ENCODE results near the gene STAB2. TPM values are rescaled to one million over a fixed set of nuclear protein-coding genes. Genes with fewer than 3 reads are reported as not detected.

The STAB2 gene
- total RNA-seq, 1 donor from 2014 or later = not detected

- Histone ChIP-seq H3K4me1 (no peaks in the 10 kb centered on the region), H3K4me3 (no peak overlapping the region), H3K36me3 (no peaks in the 10 kb centered on the region), H3K27ac (no peak overlapping the region), H3K9me3 (no peaks in the 10 kb centered on the region), H3K27me3 (no peaks in the 10 kb centered on the region)
- no peak for TF ChIP-seq CTCF (IDR thresholded peaks at IDR 0.05)
- no peak for DNase-seq (ENCODE audit: low spot score in 2 of 2)
- intact Hi-C loops (cut with DNase I) = no loop called here
Measured at GRCh38 chr12:103639983-103640382, 52.9 kb downstream of the STAB2 start.

- Histone ChIP-seq H3K4me1 (no peaks in the 10 kb centered on the region), H3K27me3 (no peaks in the 10 kb centered on the region), H3K36me3 (no peaks in the 10 kb centered on the region), H3K4me3 (no peak overlapping the region), H3K27ac (no peak overlapping the region), H3K9me3 (no peaks in the 10 kb centered on the region)
- TF ChIP-seq CTCF (IDR thresholded peaks at IDR 0.05) = no peak
- intact Hi-C loops (cut with DNase I) = no loop called here
- DNase-seq (ENCODE audit: low spot score in 2 of 2) = no peak
Measured at GRCh38 chr12:103640410-103640809, 53.3 kb downstream of the STAB2 start.

DNA sequence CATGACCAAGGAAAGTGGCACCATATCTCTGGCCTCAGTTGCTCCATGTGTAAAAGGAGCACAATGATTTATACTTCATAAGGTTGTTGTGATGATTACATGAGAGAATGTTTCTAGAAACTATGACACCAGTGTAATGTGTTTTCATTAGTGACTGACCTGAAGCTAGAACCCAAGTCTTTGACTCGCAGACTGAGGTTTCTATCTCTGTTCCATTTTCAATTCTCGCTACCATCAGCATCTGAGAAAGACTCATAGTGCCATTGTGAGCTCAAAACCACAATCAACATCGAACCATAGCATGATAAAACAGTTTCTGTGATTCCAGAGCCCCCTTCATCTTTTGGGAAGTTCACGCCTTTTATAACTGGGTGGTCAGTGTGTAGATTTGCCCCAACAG is 53.8 kb downstream of the STAB2 start:
- Histone ChIP-seq H3K27me3 (no peaks in the 10 kb centered on the region), H3K9me3 (no peaks in the 10 kb centered on the region), H3K36me3 (no peaks in the 10 kb centered on the region), H3K4me3 (no peak overlapping the region), H3K27ac (no peak overlapping the region), H3K4me1 (no peaks in the 10 kb centered on the region)
- DNase-seq (ENCODE audit: low spot score in 2 of 2) = no peak
- intact Hi-C loops (cut with DNase I) = no loop called here
- TF ChIP-seq CTCF (IDR thresholded peaks at IDR 0.05) = no peak

GRCh38 chr12:103642240-103642864 is 55.3 kb downstream of the STAB2 start:
- DNase-seq (ENCODE audit: low spot score in 2 of 2) = no peak
- intact Hi-C loops (cut with DNase I) = no loop called here
- H3K27me3 ChIP-seq = no peaks in the 10 kb centered on the region
- no peak for TF ChIP-seq CTCF (IDR thresholded peaks at IDR 0.05)
- no peaks in the 10 kb centered on the region for H3K4me1 ChIP-seq
- no peak overlapping the region for H3K4me3 ChIP-seq
- no peaks in the 10 kb centered on the region for H3K9me3 ChIP-seq
- no peak overlapping the region for H3K27ac ChIP-seq
- H3K36me3 ChIP-seq = no peaks in the 10 kb centered on the region

DNA sequence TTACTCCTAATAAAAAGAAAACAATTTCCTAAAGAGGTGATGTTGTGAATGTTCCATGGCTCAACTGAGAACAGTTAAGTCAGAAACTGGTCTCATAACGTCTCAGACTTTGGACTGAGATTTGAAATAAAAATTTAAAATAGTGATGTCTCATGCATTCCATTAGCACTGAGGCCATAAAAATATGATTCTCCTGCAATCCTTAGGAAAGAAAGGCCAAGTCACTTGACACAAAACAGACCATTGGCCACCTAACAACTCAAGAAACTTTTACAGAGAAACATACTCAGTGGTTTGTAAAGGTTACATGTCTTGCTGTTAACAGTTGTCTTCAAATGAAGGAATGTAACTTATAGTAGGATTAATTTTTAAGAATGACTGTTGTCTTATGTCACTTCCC is 58.1 kb downstream of the STAB2 start:
- TF ChIP-seq CTCF (IDR thresholded peaks at IDR 0.05) = no peak
- no peaks in the 10 kb centered on the region for H3K27me3 ChIP-seq
- H3K36me3 ChIP-seq = no peaks in the 10 kb centered on the region
- no peaks in the 10 kb centered on the region for H3K4me1 ChIP-seq
- intact Hi-C loops (cut with DNase I) = no loop called here
- H3K27ac ChIP-seq = no peak overlapping the region
- H3K4me3 ChIP-seq = no peak overlapping the region
- H3K9me3 ChIP-seq = no peaks in the 10 kb centered on the region
- no peak for DNase-seq (ENCODE audit: low spot score in 2 of 2)

- Histone ChIP-seq H3K27ac (no peak overlapping the region), H3K36me3 (no peaks in the 10 kb centered on the region), H3K9me3 (no peaks in the 10 kb centered on the region), H3K4me1 (no peaks in the 10 kb centered on the region), H3K27me3 (no peaks in the 10 kb centered on the region), H3K4me3 (no peak overlapping the region)
- DNase-seq (ENCODE audit: low spot score in 2 of 2) = no peak
- intact Hi-C loops (cut with DNase I) = no loop called here
- no peak for TF ChIP-seq CTCF (IDR thresholded peaks at IDR 0.05)
Measured at GRCh38 chr12:103647267-103647666, 60.2 kb downstream of the STAB2 start.
